Measurements from ENCODE around the gene EVA1A.

The EVA1A gene

DNA sequence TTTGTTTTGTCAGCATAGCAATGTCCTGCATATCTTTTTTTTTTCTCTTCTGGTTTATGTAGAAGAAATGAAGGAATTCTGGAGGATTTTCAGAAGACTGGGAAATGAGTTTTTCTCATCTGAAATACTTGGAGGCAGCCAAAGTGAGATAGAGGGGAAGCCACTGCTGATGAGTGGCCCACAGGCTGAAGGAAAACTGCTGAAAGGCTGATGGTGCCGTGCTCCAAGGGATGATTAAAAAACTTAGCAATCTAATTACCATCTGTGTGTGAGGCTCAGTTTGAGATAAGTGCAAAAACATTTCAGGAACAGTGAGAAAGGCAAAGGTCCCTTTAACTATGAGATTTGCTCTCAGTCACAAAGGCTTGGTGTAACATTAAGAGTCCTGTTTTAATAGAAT is 98.5 kb downstream of the EVA1A start:
- H3K4me3 ChIP-seq (ENCODE audit: low read length, poor library complexity, severe bottlenecking): no peak overlapping the region
- no peak overlapping the region for H3K9ac ChIP-seq (ENCODE audit: low read depth, low read length, poor library complexity, severe bottlenecking)
- no peaks in the 10 kb centered on the region for H3K27me3 ChIP-seq (ENCODE audit: insufficient read depth, low read length, poor library complexity, severe bottlenecking)
- no peaks in the 10 kb centered on the region for H3K79me2 ChIP-seq (ENCODE audit: insufficient read depth, low read length)
- H3K9me2 ChIP-seq (replicated peaks; ENCODE audit: low read depth, low read length): no peaks in the 10 kb centered on the region
- no peaks in the 10 kb centered on the region for H3F3A ChIP-seq (ENCODE audit: low read depth)
- H3K36me3 ChIP-seq (ENCODE audit: insufficient read depth, low read length): no peaks in the 10 kb centered on the region
- H2AFZ ChIP-seq (ENCODE audit: low read length): no peak overlapping the region
- H3K4me2 ChIP-seq (ENCODE audit: low read depth, low read length, poor library complexity, severe bottlenecking): no peak overlapping the region
- no peaks in the 10 kb centered on the region for H3K4me1 ChIP-seq (ENCODE audit: insufficient read depth, low read length, poor library complexity, severe bottlenecking)
- no peaks in the 10 kb centered on the region for H3K9me3 ChIP-seq (ENCODE audit: insufficient read depth, low read depth, low read length)
- H4K20me1 ChIP-seq (ENCODE audit: insufficient read depth, low read length, poor library complexity, severe bottlenecking): no peaks in the 10 kb centered on the region
- TF ChIP-seq, protein P1, sequence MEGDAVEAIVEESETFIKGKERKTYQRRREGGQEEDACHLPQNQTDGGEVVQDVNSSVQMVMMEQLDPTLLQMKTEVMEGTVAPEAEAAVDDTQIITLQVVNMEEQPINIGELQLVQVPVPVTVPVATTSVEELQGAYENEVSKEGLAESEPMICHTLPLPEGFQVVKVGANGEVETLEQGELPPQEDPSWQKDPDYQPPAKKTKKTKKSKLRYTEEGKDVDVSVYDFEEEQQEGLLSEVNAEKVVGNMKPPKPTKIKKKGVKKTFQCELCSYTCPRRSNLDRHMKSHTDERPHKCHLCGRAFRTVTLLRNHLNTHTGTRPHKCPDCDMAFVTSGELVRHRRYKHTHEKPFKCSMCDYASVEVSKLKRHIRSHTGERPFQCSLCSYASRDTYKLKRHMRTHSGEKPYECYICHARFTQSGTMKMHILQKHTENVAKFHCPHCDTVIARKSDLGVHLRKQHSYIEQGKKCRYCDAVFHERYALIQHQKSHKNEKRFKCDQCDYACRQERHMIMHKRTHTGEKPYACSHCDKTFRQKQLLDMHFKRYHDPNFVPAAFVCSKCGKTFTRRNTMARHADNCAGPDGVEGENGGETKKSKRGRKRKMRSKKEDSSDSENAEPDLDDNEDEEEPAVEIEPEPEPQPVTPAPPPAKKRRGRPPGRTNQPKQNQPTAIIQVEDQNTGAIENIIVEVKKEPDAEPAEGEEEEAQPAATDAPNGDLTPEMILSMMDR (conservative IDR thresholded peaks at IDR 0.05; ENCODE audit: low read length): no peak
- TF ChIP-seq EZH2phosphoT487 (IDR thresholded peaks at IDR 0.05; ENCODE audit: borderline replicate concordance): no peak

DNA sequence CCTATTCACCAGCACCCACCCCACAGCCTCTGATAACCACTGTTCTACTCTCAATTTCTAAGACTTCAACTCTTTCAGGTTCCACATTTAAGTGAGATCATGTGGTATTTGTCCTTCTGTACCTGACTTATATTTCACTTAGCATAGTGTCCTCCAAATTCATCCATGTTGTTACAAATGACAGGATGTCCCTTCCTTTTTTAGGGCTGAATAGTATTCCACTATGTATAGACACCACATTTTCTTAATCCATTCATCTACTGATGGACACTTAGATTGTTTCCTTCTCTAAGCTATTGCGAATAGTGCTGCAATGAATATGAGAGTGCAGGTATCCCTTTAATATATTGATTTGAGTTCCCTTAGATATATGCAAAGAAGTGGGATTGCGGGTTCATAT is 100.1 kb downstream of the EVA1A start:
- no peaks in the 10 kb centered on the region for H3K9me2 ChIP-seq (replicated peaks; ENCODE audit: low read depth, low read length)
- H3K9me3 ChIP-seq (ENCODE audit: insufficient read depth, low read depth, low read length): no peaks in the 10 kb centered on the region
- H3F3A ChIP-seq (ENCODE audit: low read depth): no peaks in the 10 kb centered on the region
- H3K79me2 ChIP-seq (ENCODE audit: insufficient read depth, low read length): no peaks in the 10 kb centered on the region
- TF ChIP-seq, protein P1 (conservative IDR thresholded peaks at IDR 0.05; ENCODE audit: low read length): no peak
- no peak for TF ChIP-seq EZH2phosphoT487 (IDR thresholded peaks at IDR 0.05; ENCODE audit: borderline replicate concordance)
- H3K4me1 ChIP-seq (ENCODE audit: insufficient read depth, low read length, poor library complexity, severe bottlenecking): no peaks in the 10 kb centered on the region
- no peaks in the 10 kb centered on the region for H3K36me3 ChIP-seq (ENCODE audit: insufficient read depth, low read length)
- H3K27me3 ChIP-seq (ENCODE audit: insufficient read depth, low read length, poor library complexity, severe bottlenecking): no peaks in the 10 kb centered on the region
- H3K9ac ChIP-seq (ENCODE audit: low read depth, low read length, poor library complexity, severe bottlenecking): no peak overlapping the region
- no peak overlapping the region for H3K4me3 ChIP-seq (ENCODE audit: low read length, poor library complexity, severe bottlenecking)
- H2AFZ ChIP-seq (ENCODE audit: low read length): no peak overlapping the region
- no peaks in the 10 kb centered on the region for H4K20me1 ChIP-seq (ENCODE audit: insufficient read depth, low read length, poor library complexity, severe bottlenecking)
- no peak overlapping the region for H3K4me2 ChIP-seq (ENCODE audit: low read depth, low read length, poor library complexity, severe bottlenecking)

DNA sequence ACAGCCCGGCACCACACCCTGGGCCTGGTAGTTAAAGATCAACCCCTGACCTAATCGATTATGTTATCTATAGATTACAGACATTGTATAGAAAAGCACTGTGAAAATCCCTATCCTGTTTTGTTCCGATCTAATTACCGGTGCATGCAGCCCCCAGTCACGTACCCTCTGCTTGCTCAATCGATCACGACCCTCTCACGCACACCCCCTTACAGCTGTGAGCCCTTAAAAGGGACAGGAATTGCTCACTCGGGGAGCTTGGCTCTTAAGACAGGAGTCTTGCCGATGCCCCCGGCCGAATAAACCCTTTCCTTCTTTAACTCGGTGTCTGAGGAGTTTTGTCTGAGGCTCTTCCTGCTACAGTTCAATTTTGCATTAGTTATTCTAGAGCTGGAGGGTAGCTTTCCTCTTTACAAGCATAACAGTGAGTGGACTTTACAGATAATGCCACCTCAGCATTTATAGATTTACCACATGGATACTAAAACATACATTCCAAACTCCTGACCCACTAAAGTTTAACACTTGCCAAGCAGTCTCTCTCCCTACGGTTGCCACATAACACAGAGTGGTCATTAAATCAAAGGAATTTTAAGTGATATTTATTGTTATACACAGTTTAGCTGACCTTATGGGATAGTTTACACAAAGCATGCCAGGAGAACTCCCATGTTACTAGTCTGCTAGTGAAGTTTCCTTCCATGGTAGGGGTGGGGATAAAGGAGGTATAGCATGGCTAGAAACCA is 101.0 kb downstream of the EVA1A start:
- Histone ChIP-seq H3K9me3 (ENCODE audit: insufficient read depth, low read depth, low read length) (no peaks in the 10 kb centered on the region), H3K27me3 (ENCODE audit: insufficient read depth, low read length, poor library complexity, severe bottlenecking) (no peaks in the 10 kb centered on the region), H3K4me3 (ENCODE audit: low read length, poor library complexity, severe bottlenecking) (no peak overlapping the region), H3K4me1 (ENCODE audit: insufficient read depth, low read length, poor library complexity, severe bottlenecking) (no peaks in the 10 kb centered on the region), H3F3A (ENCODE audit: low read depth) (no peaks in the 10 kb centered on the region), H4K20me1 (ENCODE audit: insufficient read depth, low read length, poor library complexity, severe bottlenecking) (no peaks in the 10 kb centered on the region), H3K79me2 (ENCODE audit: insufficient read depth, low read length) (no peaks in the 10 kb centered on the region), H3K36me3 (ENCODE audit: insufficient read depth, low read length) (no peaks in the 10 kb centered on the region), H2AFZ (ENCODE audit: low read length) (no peak overlapping the region), H3K4me2 (ENCODE audit: low read depth, low read length, poor library complexity, severe bottlenecking) (no peak overlapping the region), H3K9ac (ENCODE audit: low read depth, low read length, poor library complexity, severe bottlenecking) (no peak overlapping the region), H3K9me2 (replicated peaks; ENCODE audit: low read depth, low read length) (no peaks in the 10 kb centered on the region)
- TF ChIP-seq, protein P1 (conservative IDR thresholded peaks at IDR 0.05; ENCODE audit: low read length): no peak
- no peak for TF ChIP-seq EZH2phosphoT487 (IDR thresholded peaks at IDR 0.05; ENCODE audit: borderline replicate concordance)
